ENCODE results near the gene ITGB1.

DNA sequence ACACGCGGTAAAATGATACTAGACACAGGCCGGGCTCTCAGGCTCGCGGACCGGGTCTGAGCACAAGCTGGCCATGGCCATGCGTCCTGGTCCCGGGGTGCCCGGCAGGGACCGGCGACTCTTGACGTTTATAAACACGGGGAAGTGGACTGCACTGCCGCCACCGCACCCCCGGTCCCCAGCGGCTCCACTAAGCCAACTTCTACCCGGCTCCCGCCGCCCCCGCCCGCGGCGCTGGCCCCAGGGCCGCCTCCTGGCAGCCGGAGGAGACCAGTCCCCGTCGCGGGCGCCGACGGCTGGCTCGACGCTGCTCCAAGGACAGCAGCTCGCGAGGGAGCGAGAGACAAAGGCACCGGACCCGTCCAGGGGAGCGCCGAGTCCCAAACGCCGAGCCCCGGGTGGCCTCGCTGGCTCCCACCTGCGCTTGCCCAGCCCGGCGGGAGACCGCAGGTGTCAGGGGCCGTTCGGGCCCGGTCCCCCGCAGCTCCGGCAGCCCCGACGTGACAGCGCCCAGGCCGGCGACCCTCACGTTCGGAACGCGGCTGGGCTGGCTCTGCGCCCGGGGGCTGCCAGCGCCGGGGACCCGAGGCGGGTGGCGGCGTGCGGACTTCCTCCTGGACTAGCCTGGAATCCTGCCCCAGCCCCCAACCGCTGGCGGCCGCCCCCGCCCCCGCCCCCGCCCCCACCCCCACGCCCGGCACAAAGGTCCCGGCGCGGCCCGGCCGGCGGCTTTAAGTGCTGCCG is 517 bp downstream of the ITGB1 start:
- no peak for TF ChIP-seq POLR2A (IDR thresholded peaks at IDR 0.05)
- TF ChIP-seq, protein P1, sequence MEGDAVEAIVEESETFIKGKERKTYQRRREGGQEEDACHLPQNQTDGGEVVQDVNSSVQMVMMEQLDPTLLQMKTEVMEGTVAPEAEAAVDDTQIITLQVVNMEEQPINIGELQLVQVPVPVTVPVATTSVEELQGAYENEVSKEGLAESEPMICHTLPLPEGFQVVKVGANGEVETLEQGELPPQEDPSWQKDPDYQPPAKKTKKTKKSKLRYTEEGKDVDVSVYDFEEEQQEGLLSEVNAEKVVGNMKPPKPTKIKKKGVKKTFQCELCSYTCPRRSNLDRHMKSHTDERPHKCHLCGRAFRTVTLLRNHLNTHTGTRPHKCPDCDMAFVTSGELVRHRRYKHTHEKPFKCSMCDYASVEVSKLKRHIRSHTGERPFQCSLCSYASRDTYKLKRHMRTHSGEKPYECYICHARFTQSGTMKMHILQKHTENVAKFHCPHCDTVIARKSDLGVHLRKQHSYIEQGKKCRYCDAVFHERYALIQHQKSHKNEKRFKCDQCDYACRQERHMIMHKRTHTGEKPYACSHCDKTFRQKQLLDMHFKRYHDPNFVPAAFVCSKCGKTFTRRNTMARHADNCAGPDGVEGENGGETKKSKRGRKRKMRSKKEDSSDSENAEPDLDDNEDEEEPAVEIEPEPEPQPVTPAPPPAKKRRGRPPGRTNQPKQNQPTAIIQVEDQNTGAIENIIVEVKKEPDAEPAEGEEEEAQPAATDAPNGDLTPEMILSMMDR (IDR thresholded peaks at IDR 0.05) = peak in 1 of 6 experiments; percentile 4
